K562 (cell line): Measurements from ENCODE around the gene LGI4. TPM values are rescaled to one million over a fixed set of nuclear protein-coding genes. Genes with fewer than 3 reads are reported as not detected.

Source experiments
- ARHGAP35 ChIP-seq: fragments of 450-650 bp; IDR thresholded peaks from 2 replicates; pipeline ENCODE4 v1.6.1; 2018; ENCODE audit not compliant: partially characterized antibody
- ELF1 ChIP-seq: fragments of 200-800 bp; sonication (Bioruptor generic); IDR thresholded peaks from 2 replicates; pipeline ENCODE4 v1.6.1; 2016; ENCODE audit warnings: missing genetic modification characterization, missing compliant biosample characterization
- FOS ChIP-seq: IDR thresholded peaks from 3 replicates; pipeline ENCODE4 v1.6.1; 2011; ENCODE audit not compliant: insufficient read length; ENCODE audit errors: extremely low read depth
- FOXA3 ChIP-seq, 2 experiments: fragments of 450-650 bp in 1 of 2; sonication (generic) in 1 of 2; formaldehyde crosslinking; IDR thresholded peaks in 1 of 2; conservative IDR thresholded peaks in 1 of 2; 2 replicates each; pipeline versions ENCODE4 v1.4.0 to v1.8.0; 2020 to 2022; ENCODE audit warnings: mild to moderate bottlenecking in 2 of 2, missing genetic modification reagents in 1 of 2
- HDAC2 ChIP-seq: fragments of 450-650 bp; IDR thresholded peaks from 2 replicates; pipeline ENCODE4 v1.6.1; 2016; ENCODE audit warnings: mild to moderate bottlenecking
- KLF16 ChIP-seq: IDR thresholded peaks from 2 replicates; pipeline ENCODE4 v1.6.1; 2016; ENCODE audit warnings: antibody characterized with exemption
- MAZ ChIP-seq, 2 experiments: fragments of 450-650 bp in 1 of 2; sonication (generic) in 1 of 2; formaldehyde crosslinking; IDR thresholded peaks in 1 of 2; conservative IDR thresholded peaks in 1 of 2; 2 replicates each; pipeline versions ENCODE4 v1.4.0 to v1.5.0; 2020; ENCODE audit warnings: mild to moderate bottlenecking in 1 of 2, missing genetic modification reagents in 1 of 2
- MBD2 ChIP-seq: sonication (generic); IDR thresholded peaks from 2 replicates; pipeline ENCODE4 v1.6.1; 2016; ENCODE audit warnings: low read depth, borderline replicate concordance
- NR2F6 ChIP-seq: fragments of 450-650 bp; formaldehyde crosslinking; IDR thresholded peaks from 2 replicates; pipeline ENCODE4 v1.4.0; 2020; ENCODE audit warnings: mild to moderate bottlenecking
- PURB ChIP-seq: sonication (generic); formaldehyde crosslinking; IDR thresholded peaks from 2 replicates; pipeline ENCODE4 v1.9.0; 2021; ENCODE audit warnings: low read depth, mild to moderate bottlenecking, missing genetic modification reagents
- ZNF212 ChIP-seq: fragments of 450-650 bp; formaldehyde crosslinking; IDR thresholded peaks from 2 replicates; pipeline ENCODE4 v1.4.0; 2020; ENCODE audit warnings: mild to moderate bottlenecking
- ZNF263 ChIP-seq: sonication (generic); formaldehyde crosslinking; IDR thresholded peaks from 2 replicates; pipeline ENCODE4 v1.8.0; 2022; ENCODE audit warnings: mild to moderate bottlenecking, missing genetic modification reagents, borderline replicate concordance
- polyA plus RNA-seq, 8 experiments: library from polyadenylated mRNA; depleted of rRNA in 4 of 8; stranded (reverse) in 5 of 8; unstranded in 3 of 8; fragments of >200 nt; fragmentation: Nextera tagmentation in 2 of 8; fragmentation: Illumina TruSeq in 1 of 8; extraction: Ambion mirVana in 2 of 8; extraction: Trizol in 1 of 8; gene quantifications; 2 replicates each; pipeline versions ENCODE4 v1.2.1 to v1.2.3, GENCODE V29; 2011 to 2014; ENCODE audit warnings: inconsistent platforms in 1 of 8, missing spikeins in 1 of 8
- total RNA-seq, 7 experiments: library from RNA; depleted of rRNA in 6 of 7; stranded (reverse); fragments of >200 nt in 6 of 7; fragmentation: Illumina TruSeq in 2 of 7; extraction: Trizol in 2 of 7; gene quantifications; 2 replicates each; pipeline versions ENCODE4 v1.2.1 to v1.2.3, GENCODE V29; 2011 to 2021; ENCODE audit warnings: low replicate concordance in 1 of 7
- TF ChIP-seq, protein P1 (sequence below): fragments of 450-650 bp; IDR thresholded peaks from 2 replicates; pipeline ENCODE4 v1.6.1; 2016; ENCODE audit warnings: antibody characterized with exemption
- TF ChIP-seq, protein P2 (sequence below): fragments of 250-450 bp; sonication (Bioruptor Pico); IDR thresholded peaks from 2 replicates; pipeline ENCODE4 v1.9.0; 2021; ENCODE audit warnings: mild to moderate bottlenecking, inconsistent platforms
- TF ChIP-seq, protein P3 (sequence below): fragments of 450-650 bp; IDR thresholded peaks from 2 replicates; pipeline ENCODE4 v1.6.1; 2016; ENCODE audit warnings: low read depth

LGI4 gene
- total and polyA plus RNA-seq, 9 of the 15 experiments (the other 6 are each of a cell fraction or from before 2014, with no cell fraction given) = 0.14 to 0.30 (median 0.24) TPM; not detected in 4

DNA sequence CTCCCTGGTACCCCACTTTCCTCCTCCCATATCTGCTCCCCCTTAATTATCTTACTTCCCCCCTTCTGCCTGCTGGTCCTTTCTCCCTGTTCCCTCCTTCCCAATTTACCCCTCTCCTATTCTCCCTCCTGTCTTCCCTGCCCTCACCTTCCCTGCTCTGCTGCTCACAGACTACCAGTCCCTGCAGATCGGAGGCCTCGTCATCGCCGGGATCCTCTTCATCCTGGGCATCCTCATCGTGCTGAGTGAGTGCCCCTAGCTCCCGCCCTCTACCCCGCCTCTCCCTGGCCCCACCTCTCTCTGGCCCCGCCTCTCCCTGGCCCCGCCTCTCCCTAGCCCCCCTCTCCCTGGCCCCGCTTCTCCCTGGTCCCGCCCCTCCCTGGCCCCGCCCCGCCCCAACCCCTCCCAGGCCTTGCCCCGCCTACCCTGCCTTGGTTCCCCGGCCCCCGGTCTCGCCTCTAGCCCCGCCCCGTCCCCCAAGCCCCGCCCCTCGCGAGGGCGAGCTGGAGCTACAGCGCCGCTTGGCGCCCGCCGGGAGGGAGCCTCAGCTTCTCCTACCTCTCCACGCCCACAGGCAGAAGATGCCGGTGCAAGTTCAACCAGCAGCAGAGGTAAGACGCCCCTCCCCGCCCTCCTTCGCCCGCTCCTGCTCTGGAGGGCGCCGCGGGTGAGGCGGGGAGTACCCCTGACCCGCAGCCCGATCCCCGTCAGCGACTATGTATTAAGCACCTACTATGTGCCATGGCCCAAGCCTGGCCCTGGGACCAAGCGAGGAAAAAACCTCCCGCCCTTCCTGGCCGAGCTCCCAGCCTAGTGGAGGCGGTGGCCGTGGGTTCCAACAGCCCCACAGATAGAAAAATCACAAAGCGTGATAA lies 6.3 kb upstream of the LGI4 start (continued):
- TF ChIP-seq, protein P1, sequence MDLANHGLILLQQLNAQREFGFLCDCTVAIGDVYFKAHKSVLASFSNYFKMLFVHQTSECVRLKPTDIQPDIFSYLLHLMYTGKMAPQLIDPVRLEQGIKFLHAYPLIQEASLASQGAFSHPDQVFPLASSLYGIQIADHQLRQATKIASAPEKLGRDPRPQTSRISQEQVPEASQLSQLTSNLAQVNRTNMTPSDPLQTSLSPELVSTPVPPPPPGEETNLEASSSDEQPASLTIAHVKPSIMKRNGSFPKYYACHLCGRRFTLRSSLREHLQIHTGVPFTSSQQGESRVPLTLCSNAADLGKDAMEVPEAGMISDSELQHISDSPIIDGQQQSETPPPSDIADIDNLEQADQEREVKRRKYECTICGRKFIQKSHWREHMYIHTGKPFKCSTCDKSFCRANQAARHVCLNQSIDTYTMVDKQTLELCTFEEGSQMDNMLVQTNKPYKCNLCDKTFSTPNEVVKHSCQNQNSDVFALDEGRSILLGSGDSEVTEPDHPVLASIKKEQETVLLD = peak; percentile 33; the same call in 1 of the 2 replicates
- TF ChIP-seq, protein P2, sequence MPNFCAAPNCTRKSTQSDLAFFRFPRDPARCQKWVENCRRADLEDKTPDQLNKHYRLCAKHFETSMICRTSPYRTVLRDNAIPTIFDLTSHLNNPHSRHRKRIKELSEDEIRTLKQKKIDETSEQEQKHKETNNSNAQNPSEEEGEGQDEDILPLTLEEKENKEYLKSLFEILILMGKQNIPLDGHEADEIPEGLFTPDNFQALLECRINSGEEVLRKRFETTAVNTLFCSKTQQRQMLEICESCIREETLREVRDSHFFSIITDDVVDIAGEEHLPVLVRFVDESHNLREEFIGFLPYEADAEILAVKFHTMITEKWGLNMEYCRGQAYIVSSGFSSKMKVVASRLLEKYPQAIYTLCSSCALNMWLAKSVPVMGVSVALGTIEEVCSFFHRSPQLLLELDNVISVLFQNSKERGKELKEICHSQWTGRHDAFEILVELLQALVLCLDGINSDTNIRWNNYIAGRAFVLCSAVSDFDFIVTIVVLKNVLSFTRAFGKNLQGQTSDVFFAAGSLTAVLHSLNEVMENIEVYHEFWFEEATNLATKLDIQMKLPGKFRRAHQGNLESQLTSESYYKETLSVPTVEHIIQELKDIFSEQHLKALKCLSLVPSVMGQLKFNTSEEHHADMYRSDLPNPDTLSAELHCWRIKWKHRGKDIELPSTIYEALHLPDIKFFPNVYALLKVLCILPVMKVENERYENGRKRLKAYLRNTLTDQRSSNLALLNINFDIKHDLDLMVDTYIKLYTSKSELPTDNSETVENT (CRISPR knock-in tag) = no peak
- TF ChIP-seq MBD2 = no peak
- no peak for TF ChIP-seq ZNF263 (CRISPR knock-in tag)
- TF ChIP-seq ELF1 (tag) = no peak
- no peak for TF ChIP-seq FOXA3 (CRISPR knock-in tag; conservative IDR thresholded peaks at IDR 0.05 in 1 of 2, IDR thresholded peaks at IDR 0.05 in 1 of 2)
- TF ChIP-seq HDAC2 = no peak
- TF ChIP-seq NR2F6 = no peak
- TF ChIP-seq ZNF212 = no peak
- TF ChIP-seq MAZ (CRISPR knock-in tag; conservative IDR thresholded peaks at IDR 0.05 in 1 of 2, IDR thresholded peaks at IDR 0.05 in 1 of 2) = peak; percentile 47 to 55; a peak in 3 of 4 replicates
- TF ChIP-seq PURB (CRISPR knock-in tag) = no peak
- TF ChIP-seq, protein P3, sequence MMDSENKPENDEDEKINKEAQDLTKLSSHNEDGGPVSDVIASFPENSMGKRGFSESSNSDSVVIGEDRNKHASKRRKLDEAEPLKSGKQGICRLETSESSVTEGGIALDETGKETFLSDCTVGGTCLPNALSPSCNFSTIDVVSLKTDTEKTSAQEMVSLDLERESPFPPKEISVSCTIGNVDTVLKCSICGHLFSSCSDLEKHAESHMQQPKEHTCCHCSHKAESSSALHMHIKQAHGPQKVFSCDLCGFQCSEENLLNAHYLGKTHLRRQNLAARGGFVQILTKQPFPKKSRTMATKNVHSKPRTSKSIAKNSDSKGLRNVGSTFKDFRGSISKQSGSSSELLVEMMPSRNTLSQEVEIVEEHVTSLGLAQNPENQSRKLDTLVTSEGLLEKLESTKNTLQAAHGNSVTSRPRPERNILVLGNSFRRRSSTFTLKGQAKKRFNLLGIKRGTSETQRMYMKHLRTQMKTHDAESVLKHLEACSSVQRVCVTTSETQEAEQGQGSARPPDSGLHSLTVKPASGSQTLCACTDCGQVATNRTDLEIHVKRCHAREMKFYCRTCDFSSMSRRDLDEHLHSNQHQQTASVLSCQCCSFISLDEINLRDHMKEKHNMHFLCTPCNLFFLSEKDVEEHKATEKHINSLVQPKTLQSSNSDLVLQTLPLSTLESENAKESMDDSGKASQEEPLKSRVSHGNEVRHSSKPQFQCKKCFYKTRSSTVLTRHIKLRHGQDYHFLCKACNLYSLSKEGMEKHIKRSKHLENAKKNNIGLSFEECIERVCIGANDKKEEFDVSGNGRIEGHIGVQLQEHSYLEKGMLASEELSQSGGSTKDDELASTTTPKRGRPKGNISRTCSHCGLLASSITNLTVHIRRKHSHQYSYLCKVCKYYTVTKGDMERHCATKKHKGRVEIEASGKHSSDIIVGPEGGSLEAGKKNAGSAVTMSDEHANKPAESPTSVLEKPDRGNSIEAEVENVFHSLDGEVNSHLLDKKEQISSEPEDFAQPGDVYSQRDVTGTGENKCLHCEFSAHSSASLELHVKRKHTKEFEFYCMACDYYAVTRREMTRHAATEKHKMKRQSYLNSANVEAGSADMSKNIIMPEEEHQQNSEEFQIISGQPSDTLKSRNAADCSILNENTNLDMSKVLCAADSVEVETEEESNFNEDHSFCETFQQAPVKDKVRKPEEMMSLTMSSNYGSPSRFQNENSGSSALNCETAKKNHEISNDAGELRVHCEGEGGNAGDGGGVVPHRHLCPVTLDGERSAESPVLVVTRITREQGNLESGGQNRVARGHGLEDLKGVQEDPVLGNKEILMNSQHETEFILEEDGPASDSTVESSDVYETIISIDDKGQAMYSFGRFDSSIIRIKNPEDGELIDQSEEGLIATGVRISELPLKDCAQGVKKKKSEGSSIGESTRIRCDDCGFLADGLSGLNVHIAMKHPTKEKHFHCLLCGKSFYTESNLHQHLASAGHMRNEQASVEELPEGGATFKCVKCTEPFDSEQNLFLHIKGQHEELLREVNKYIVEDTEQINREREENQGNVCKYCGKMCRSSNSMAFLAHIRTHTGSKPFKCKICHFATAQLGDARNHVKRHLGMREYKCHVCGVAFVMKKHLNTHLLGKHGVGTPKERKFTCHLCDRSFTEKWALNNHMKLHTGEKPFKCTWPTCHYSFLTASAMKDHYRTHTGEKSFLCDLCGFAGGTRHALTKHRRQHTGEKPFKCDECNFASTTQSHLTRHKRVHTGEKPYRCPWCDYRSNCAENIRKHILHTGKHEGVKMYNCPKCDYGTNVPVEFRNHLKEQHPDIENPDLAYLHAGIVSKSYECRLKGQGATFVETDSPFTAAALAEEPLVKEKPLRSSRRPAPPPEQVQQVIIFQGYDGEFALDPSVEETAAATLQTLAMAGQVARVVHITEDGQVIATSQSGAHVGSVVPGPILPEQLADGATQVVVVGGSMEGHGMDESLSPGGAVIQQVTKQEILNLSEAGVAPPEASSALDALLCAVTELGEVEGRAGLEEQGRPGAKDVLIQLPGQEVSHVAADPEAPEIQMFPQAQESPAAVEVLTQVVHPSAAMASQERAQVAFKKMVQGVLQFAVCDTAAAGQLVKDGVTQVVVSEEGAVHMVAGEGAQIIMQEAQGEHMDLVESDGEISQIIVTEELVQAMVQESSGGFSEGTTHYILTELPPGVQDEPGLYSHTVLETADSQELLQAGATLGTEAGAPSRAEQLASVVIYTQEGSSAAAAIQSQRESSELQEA = no peak
- no peak for TF ChIP-seq FOS
- TF ChIP-seq KLF16 = no peak
- TF ChIP-seq ARHGAP35 = peak; percentile 39
